A673 (cell line): Measurements from ENCODE around the gene ODC1. TPM values are rescaled to one million over a fixed set of nuclear protein-coding genes. Genes with fewer than 3 reads are reported as not detected.

Source experiments
- BruUV-seq: library from RNA; stranded (reverse); fragments of 400-500 nt; replicated peaks from 2 replicates; lab custom pipeline; 2021; lab: Mats Ljungman, UMichigan
- CTCF ChIA-PET: fragments of 300-600 bp; sonication (Branson Sonifier 250); formaldehyde crosslinking; loops from one replicate; lab custom pipeline; 2022; ENCODE audit warnings: antibody characterized with exemption; lab: Charles Lee
- POLR2A ChIA-PET: fragments of 300-600 bp; sonication (Branson Sonifier 250); formaldehyde crosslinking; loops from one replicate; lab custom pipeline; 2022; ENCODE audit warnings: antibody characterized with exemption; ENCODE audit not compliant: low non-redundant PET; lab: Charles Lee
- DNase-seq: peaks from one replicate; pipeline ENCODE4 v3.0.0-alpha.2; 2015; ENCODE audit warnings: low spot score
- H3K27ac ChIP-seq: fragments of 200-600 bp; sonication (generic); 2 replicates; pipeline ENCODE4 v1.5.1; 2016; ENCODE audit warnings: mixed run types, low read depth, mild to moderate bottlenecking, mixed read lengths, antibody characterized with exemption, low read length; ENCODE audit not compliant: poor library complexity, severe bottlenecking
- H3K27me3 ChIP-seq: fragments of 200-600 bp; sonication (generic); replicated peaks from 2 replicates; pipeline ENCODE4 v1.6.1; 2017; ENCODE audit warnings: mixed run types, low read depth, mild to moderate bottlenecking, mixed read lengths, antibody characterized with exemption, low read length; ENCODE audit not compliant: insufficient read depth, poor library complexity
- H3K36me3 ChIP-seq: fragments of 200-600 bp; sonication (generic); 2 replicates; pipeline ENCODE4 v1.6.1; 2016; ENCODE audit warnings: mixed run types, mild to moderate bottlenecking, mixed read lengths, antibody characterized with exemption, low read length; ENCODE audit not compliant: insufficient read depth, poor library complexity, severe bottlenecking
- H3K4me1 ChIP-seq: fragments of 200-600 bp; sonication (generic); 2 replicates; pipeline ENCODE4 v1.6.1; 2017; ENCODE audit warnings: mixed run types, mild to moderate bottlenecking, mixed read lengths, antibody characterized with exemption, low read length; ENCODE audit not compliant: insufficient read depth, poor library complexity, severe bottlenecking
- H3K4me3 ChIP-seq: fragments of 200-600 bp; sonication (generic); 2 replicates; pipeline ENCODE4 v1.5.1; 2016; ENCODE audit warnings: low read depth, mixed run types, mild to moderate bottlenecking, mixed read lengths, low read length; ENCODE audit not compliant: poor library complexity, severe bottlenecking
- H3K9me3 ChIP-seq: fragments of 200-600 bp; sonication (generic); 2 replicates; pipeline ENCODE4 v1.6.1; 2016; ENCODE audit warnings: mixed run types, low read depth, mild to moderate bottlenecking, mixed read lengths, antibody characterized with exemption, low read length; ENCODE audit not compliant: poor library complexity, severe bottlenecking
- EZH2 ChIP-seq: fragments of 200-600 bp; sonication (generic); IDR thresholded peaks from 2 replicates; pipeline ENCODE4 v1.6.1; 2017; ENCODE audit warnings: borderline replicate concordance, low read depth, mild to moderate bottlenecking, mixed read lengths, antibody characterized with exemption, low read length; ENCODE audit not compliant: poor library complexity, severe bottlenecking
- intact Hi-C: fragments of 100-400 bp; cut with micrococcal nuclease; formaldehyde crosslinking; loops from one replicate; pipeline ENCODE4 v1.10.0; 2022; ENCODE audit not compliant: unreplicated experiment
- total RNA-seq: library from RNA; stranded (reverse); gene quantifications from 2 replicates; pipeline ENCODE4 v1.2.3, GENCODE V29; 2021
- TF ChIP-seq, protein P1 (sequence below): fragments of 300-800, 200-600 bp; sonication (generic); conservative IDR thresholded peaks from 2 replicates; pipeline ENCODE4 v1.5.1; 2017; ENCODE audit warnings: low read depth, mild to moderate bottlenecking, antibody characterized with exemption, low read length, moderate library complexity, mixed read lengths

Gene ODC1
- total RNA-seq, 1 experiment from 2014 or later, result 269 TPM

DNA sequence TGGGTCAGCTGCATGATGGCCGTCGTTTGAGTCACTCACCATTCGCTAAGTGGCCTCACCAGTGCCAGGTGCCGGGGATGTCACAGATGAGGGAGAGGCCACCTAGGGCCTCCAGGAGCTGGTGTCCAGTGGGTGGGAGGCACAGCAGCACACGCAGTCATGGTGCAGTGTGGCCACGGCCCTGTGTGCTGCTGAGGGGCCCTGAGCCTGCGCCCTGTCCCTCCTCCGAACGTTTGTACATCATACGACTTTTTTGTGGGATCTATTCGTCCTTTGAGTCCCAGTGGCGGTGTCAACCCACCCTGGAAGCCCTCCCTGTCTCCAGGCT lies 30.1 kb upstream of the ODC1 start:
- ChIA-PET CTCF (no interaction called here), POLR2A (no interaction called here)
- H3K27ac ChIP-seq, result no peak overlapping the region
- BruUV-seq, result no TSS peak
- H3K36me3 ChIP-seq, result no peaks in the 10 kb centered on the region
- no peaks in the 10 kb centered on the region for H3K9me3 ChIP-seq
- H3K4me1 ChIP-seq, result no peaks in the 10 kb centered on the region
- DNase-seq, result no peak
- peaks cover 10% of the 10 kb centered on the region for H3K27me3 ChIP-seq
- intact Hi-C loops, result no loop called here
- no peak overlapping the region for H3K4me3 ChIP-seq
- TF ChIP-seq EZH2, result no peak
- TF ChIP-seq, protein P1, sequence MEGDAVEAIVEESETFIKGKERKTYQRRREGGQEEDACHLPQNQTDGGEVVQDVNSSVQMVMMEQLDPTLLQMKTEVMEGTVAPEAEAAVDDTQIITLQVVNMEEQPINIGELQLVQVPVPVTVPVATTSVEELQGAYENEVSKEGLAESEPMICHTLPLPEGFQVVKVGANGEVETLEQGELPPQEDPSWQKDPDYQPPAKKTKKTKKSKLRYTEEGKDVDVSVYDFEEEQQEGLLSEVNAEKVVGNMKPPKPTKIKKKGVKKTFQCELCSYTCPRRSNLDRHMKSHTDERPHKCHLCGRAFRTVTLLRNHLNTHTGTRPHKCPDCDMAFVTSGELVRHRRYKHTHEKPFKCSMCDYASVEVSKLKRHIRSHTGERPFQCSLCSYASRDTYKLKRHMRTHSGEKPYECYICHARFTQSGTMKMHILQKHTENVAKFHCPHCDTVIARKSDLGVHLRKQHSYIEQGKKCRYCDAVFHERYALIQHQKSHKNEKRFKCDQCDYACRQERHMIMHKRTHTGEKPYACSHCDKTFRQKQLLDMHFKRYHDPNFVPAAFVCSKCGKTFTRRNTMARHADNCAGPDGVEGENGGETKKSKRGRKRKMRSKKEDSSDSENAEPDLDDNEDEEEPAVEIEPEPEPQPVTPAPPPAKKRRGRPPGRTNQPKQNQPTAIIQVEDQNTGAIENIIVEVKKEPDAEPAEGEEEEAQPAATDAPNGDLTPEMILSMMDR, result no peak

DNA sequence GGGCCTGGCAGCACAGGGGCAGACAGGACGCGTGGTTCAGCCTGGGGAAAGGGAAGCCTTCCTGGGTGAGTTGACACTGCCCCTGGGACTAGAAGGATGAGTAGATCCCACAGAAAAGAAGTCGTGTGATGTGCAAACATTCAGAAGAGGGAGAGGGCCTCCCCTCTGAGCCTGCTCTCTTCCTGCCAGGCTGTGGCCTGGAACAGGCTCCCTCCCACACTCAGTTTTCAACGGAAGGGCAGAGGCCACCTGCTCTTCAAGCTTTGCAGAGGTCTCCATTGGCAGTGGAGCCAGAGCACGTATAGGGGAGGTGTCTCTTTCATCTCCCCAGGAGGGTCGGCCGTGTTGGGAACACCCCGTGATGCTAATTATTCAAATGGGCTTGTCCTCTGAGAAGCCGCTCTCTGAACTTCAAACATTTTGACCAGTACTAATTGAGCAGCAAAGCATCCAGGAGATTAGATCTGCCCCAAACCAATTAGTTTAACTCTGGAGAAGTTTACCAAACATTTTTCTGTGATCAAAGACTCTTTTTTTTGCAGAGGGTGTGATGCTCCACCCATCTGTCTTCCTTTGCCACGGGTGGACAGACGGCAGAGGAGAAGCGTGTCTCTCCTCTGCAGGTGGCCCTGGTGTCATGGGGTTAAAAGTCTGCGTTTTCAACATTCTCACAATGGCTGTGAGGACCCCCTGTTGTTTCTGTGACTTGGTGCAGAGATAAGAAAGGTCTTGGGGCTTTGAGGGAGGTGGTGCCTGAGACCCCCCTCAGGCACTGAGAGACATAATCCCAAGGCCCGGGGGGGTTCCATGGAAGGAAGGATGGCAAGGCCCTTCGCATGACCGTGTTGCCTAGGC lies 29.5 kb upstream of the ODC1 start:
- no peak overlapping the region for H3K4me3 ChIP-seq
- DNase-seq, result no peak
- ChIA-PET POLR2A (interaction anchor here (0.6 kb wide), 1 partner anchor 117 kb away, joined by 4 read pairs; no protein-coding TSS in a partner anchor), CTCF (no interaction called here)
- H3K36me3 ChIP-seq, result no peaks in the 10 kb centered on the region
- BruUV-seq, result no TSS peak
- no peaks in the 10 kb centered on the region for H3K4me1 ChIP-seq
- no peaks in the 10 kb centered on the region for H3K9me3 ChIP-seq
- intact Hi-C loops, result no loop called here
- peaks cover 4% of the 10 kb centered on the region for H3K27me3 ChIP-seq
- TF ChIP-seq EZH2, result no peak
- TF ChIP-seq, protein P1, result no peak
- no peak overlapping the region for H3K27ac ChIP-seq

DNA sequence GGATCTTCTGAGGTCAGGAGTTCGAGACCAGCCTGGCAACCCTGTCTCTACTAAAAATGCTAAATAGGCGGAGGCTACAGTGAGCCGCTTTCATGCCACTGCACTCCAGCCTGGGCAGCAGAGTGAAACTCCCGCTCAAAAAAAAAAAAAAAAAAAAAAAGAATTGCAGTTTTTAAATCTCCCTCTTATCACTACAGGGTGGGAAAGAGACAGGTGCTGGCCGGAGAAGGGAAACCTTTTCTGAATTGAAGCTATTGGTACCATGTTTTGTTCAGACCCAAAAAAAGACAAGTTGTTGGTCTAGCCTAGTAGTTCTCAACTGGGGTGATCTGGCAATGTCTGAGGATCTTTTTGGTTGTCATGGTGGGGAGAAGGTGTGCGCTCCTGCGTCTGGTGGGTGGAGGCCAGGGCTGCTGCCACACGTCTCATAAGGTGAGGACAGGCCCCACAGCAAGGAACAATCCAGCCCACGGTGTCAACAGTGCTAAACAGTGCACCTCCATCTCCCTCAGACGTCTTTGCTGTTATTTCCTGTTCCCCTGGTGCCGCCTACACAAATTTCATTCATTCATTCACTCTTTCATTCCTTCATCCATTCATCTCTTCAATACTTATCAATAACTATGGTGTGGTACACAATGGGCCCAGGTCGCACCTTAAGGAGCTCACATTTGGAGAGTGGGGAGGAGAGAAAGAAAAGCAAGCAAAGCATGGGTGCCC lies 28.8 kb upstream of the ODC1 start:
- no peak overlapping the region for H3K4me3 ChIP-seq
- POLR2A ChIA-PET, result no interaction called here
- intact Hi-C loops, result no loop called here
- H3K9me3 ChIP-seq, result no peaks in the 10 kb centered on the region
- H3K27me3 ChIP-seq, result no peaks in the 10 kb centered on the region
- DNase-seq, result no peak
- no peak overlapping the region for H3K27ac ChIP-seq
- BruUV-seq, result no TSS peak
- TF ChIP-seq EZH2, result no peak
- TF ChIP-seq, protein P1, result no peak
- H3K4me1 ChIP-seq, result no peaks in the 10 kb centered on the region
- CTCF ChIA-PET, result no interaction called here
- no peaks in the 10 kb centered on the region for H3K36me3 ChIP-seq
